K562 (cell line): ENCODE results near the gene C3orf70.

Experiments used
- CBFB ChIP-seq: sonication (generic); formaldehyde crosslinking; IDR thresholded peaks from 2 replicates; pipeline ENCODE4 v1.4.0; 2020; ENCODE audit warnings: mild to moderate bottlenecking, missing genetic modification reagents
- CTCF ChIP-seq, 3 experiments: IDR thresholded peaks in 2 of 3; conservative IDR thresholded peaks in 1 of 3; 2 replicates each; pipeline ENCODE4 v1.5.1; 2011 to 2012; ENCODE audit warnings: low read length in 3 of 3, mild to moderate bottlenecking in 3 of 3, control low read depth in 2 of 3, improper control_type of control experiment in 1 of 3, inconsistent platforms in 1 of 3, low read depth in 1 of 3, mixed read lengths in 1 of 3, moderate library complexity in 1 of 3; ENCODE audit not compliant: insufficient read depth in 2 of 3
- EP300 ChIP-seq: IDR thresholded peaks from 2 replicates; pipeline ENCODE4 v1.6.1; 2012; ENCODE audit warnings: low read length, improper control_type of control experiment
- HMG20B ChIP-seq: fragments of 250-450 bp; sonication (Bioruptor Pico); IDR thresholded peaks from 2 replicates; pipeline ENCODE4 v1.5.0; 2021; ENCODE audit warnings: mild to moderate bottlenecking
- L3MBTL2 ChIP-seq: fragments of 450-650 bp; IDR thresholded peaks from 2 replicates; pipeline ENCODE4 v1.6.1; 2016; ENCODE audit warnings: mild to moderate bottlenecking, moderate library complexity
- MED1 ChIP-seq: sonication (generic); formaldehyde crosslinking; IDR thresholded peaks from 2 replicates; pipeline ENCODE4 v1.8.1; 2023; ENCODE audit warnings: missing genetic modification reagents, borderline replicate concordance
- MYBL2 ChIP-seq, 2 experiments: fragments of 450-650 bp in 1 of 2; sonication (generic) in 1 of 2; formaldehyde crosslinking in 1 of 2; IDR thresholded peaks; 2 replicates each; pipeline versions ENCODE4 v1.6.1 to v1.8.1; 2017 to 2022; ENCODE audit warnings: borderline replicate concordance in 1 of 2, inconsistent platforms in 1 of 2, low read depth in 1 of 2, mild to moderate bottlenecking in 1 of 2, missing genetic modification reagents in 1 of 2, moderate library complexity in 1 of 2
- NFIC ChIP-seq: fragments of 450-650 bp; IDR thresholded peaks from 2 replicates; pipeline ENCODE4 v1.6.1; 2017; ENCODE audit warnings: mild to moderate bottlenecking, inconsistent platforms
- SREBF2 ChIP-seq: sonication (generic); formaldehyde crosslinking; IDR thresholded peaks from 2 replicates; pipeline ENCODE4 v1.4.0; 2020; ENCODE audit warnings: mild to moderate bottlenecking, missing genetic modification reagents
- ZNF766 ChIP-seq: fragments of 200-800 bp; sonication (Bioruptor generic); conservative IDR thresholded peaks from 2 replicates; pipeline ENCODE4 v1.6.1; 2016; ENCODE audit warnings: missing genetic modification characterization, missing compliant biosample characterization
- TF ChIP-seq, protein P1 (sequence below): sonication (generic); formaldehyde crosslinking; IDR thresholded peaks from 2 replicates; pipeline ENCODE4 v1.9.0; 2022; ENCODE audit warnings: mild to moderate bottlenecking, missing genetic modification reagents
- TF ChIP-seq, protein P2 (sequence below): fragments of 450-650 bp; IDR thresholded peaks from 2 replicates; pipeline ENCODE4 v1.6.1; 2018; ENCODE audit not compliant: partially characterized antibody
- TF ChIP-seq, protein P3 (sequence below), 2 experiments: fragments of 450-650 bp; IDR thresholded peaks; 2 replicates each; pipeline ENCODE4 v1.6.1; 2016

- no peak for TF ChIP-seq CTCF (IDR thresholded peaks at IDR 0.05 in 2 of 3, conservative IDR thresholded peaks at IDR 0.05 in 1 of 3; ENCODE audit: insufficient read depth in 2 of 3, low read depth in 1 of 3, low read length in 3 of 3)
- TF ChIP-seq, protein P1, sequence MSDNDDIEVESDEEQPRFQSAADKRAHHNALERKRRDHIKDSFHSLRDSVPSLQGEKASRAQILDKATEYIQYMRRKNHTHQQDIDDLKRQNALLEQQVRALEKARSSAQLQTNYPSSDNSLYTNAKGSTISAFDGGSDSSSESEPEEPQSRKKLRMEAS (CRISPR knock-in tag), result no peak
- no peak for TF ChIP-seq CBFB (CRISPR knock-in tag)
- no peak for TF ChIP-seq L3MBTL2
- no peak for TF ChIP-seq MED1 (CRISPR knock-in tag)
- no peak for TF ChIP-seq EP300
- TF ChIP-seq, protein P2, sequence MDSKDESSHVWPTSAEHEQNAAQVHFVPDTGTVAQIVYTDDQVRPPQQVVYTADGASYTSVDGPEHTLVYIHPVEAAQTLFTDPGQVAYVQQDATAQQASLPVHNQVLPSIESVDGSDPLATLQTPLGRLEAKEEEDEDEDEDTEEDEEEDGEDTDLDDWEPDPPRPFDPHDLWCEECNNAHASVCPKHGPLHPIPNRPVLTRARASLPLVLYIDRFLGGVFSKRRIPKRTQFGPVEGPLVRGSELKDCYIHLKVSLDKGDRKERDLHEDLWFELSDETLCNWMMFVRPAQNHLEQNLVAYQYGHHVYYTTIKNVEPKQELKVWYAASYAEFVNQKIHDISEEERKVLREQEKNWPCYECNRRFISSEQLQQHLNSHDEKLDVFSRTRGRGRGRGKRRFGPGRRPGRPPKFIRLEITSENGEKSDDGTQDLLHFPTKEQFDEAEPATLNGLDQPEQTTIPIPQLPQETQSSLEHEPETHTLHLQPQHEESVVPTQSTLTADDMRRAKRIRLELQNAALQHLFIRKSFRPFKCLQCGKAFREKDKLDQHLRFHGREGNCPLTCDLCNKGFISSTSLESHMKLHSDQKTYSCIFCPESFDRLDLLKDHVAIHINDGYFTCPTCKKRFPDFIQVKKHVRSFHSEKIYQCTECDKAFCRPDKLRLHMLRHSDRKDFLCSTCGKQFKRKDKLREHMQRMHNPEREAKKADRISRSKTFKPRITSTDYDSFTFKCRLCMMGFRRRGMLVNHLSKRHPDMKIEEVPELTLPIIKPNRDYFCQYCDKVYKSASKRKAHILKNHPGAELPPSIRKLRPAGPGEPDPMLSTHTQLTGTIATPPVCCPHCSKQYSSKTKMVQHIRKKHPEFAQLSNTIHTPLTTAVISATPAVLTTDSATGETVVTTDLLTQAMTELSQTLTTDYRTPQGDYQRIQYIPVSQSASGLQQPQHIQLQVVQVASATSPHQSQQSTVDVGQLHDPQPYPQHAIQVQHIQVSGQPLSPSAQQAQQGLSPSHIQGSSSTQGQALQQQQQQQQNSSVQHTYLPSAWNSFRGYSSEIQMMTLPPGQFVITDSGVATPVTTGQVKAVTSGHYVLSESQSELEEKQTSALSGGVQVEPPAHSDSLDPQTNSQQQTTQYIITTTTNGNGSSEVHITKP, result no peak
- TF ChIP-seq ZNF766, result no peak
- TF ChIP-seq NFIC, result no peak
- TF ChIP-seq, protein P3, sequence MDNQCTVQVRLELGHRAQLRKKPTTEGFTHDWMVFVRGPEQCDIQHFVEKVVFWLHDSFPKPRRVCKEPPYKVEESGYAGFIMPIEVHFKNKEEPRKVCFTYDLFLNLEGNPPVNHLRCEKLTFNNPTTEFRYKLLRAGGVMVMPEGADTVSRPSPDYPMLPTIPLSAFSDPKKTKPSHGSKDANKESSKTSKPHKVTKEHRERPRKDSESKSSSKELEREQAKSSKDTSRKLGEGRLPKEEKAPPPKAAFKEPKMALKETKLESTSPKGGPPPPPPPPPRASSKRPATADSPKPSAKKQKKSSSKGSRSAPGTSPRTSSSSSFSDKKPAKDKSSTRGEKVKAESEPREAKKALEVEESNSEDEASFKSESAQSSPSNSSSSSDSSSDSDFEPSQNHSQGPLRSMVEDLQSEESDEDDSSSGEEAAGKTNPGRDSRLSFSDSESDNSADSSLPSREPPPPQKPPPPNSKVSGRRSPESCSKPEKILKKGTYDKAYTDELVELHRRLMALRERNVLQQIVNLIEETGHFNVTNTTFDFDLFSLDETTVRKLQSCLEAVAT (IDR thresholded peaks at IDR 0.05), result no peak
- no peak for TF ChIP-seq SREBF2 (CRISPR knock-in tag)
- no peak for TF ChIP-seq HMG20B
- TF ChIP-seq MYBL2 (IDR thresholded peaks at IDR 0.05; ENCODE audit: low read depth), result no peak
- TF ChIP-seq MYBL2 (CRISPR knock-in tag; IDR thresholded peaks at IDR 0.05; ENCODE audit: borderline replicate concordance), result no peak
Measured at GRCh38 chr3:185161761-185162160, 8.9 kb upstream of the C3orf70 start.
